Stimulated activated CD8-positive, alpha-beta memory T cell treated with anti-CD3 and anti-CD28 coated beads, Interleukin-15, amount 100 ng/mL, for 4 hours (primary cell): ENCODE results near the gene POLH.
"Not testable (repeated sequence)": the region's sequence is repeated elsewhere in the genome, so short reads cannot be mapped to it uniquely, and the experiment has no call there.

Experiments
- DNase-seq, 2 donors: peaks; one replicate each; pipeline ENCODE4 v3.0.0-alpha.2; 2020; ENCODE audit warnings: low read depth in 2 of 2

The POLH gene

GRCh38 chr6:43630980-43631619 is 55.1 kb downstream of the POLH start:
- DNase-seq, result no peak

GRCh38 chr6:43633002-43633401 is 57.0 kb downstream of the POLH start:
- DNase-seq, result not testable (repeated sequence)

GRCh38 chr6:43634702-43635303 is 58.8 kb downstream of the POLH start:
- no peak for DNase-seq

- peak; percentile 76 for DNase-seq
Observed at GRCh38 chr6:43635387-43636307, 59.7 kb downstream of the POLH start, which contains the start of gene MAD2L1BP. MAD2L1BP (plus strand) TSS chr6:43635840; CDS start chr6:43635876, 36 bp downstream.

- DNase-seq, result no peak
Observed at GRCh38 chr6:43636308-43636659, 60.3 kb downstream of the POLH start.

GRCh38 chr6:43639984-43640800 is 64.2 kb downstream of the POLH start:
- no peak for DNase-seq

GRCh38 chr6:43644940-43645612 is 69.1 kb downstream of the POLH start, which contains the start of gene RSPH9:
RSPH9 (plus strand) TSS chr6:43645036; CDS start chr6:43645099, 63 bp downstream.
- DNase-seq, result peak; percentile 32 to 46

- DNase-seq, result no peak
Observed at GRCh38 chr6:43645613-43645964, 69.6 kb downstream of the POLH start.

GRCh38 chr6:43647613-43648012 is 71.6 kb downstream of the POLH start:
- DNase-seq, result no peak

GRCh38 chr6:43648248-43648647 is 72.3 kb downstream of the POLH start:
- DNase-seq, result no peak

- DNase-seq, result not testable (repeated sequence)
Observed at GRCh38 chr6:43652822-43653221, 76.8 kb downstream of the POLH start.

GRCh38 chr6:43657221-43657802 is 81.3 kb downstream of the POLH start:
- DNase-seq, result no peak

GRCh38 chr6:43658161-43658560 is 82.2 kb downstream of the POLH start:
- no peak for DNase-seq

- not testable (repeated sequence) for DNase-seq
Observed at GRCh38 chr6:43662948-43663347, 87.0 kb downstream of the POLH start.
